Activated T-cell treated with anti-CD3 and anti-CD28 coated beads, Interleukin-2, amount 50 U/mL, for 4 hours (primary cell): ENCODE data around the gene CCDC112. TPM values are rescaled to one million over a fixed set of nuclear protein-coding genes. Genes with fewer than 3 reads are reported as not detected.
"Not testable (repeated sequence)": the region's sequence is repeated elsewhere in the genome, so short reads cannot be mapped to it uniquely, and the experiment has no call there.

Experiments used
- ATAC-seq, 2 donors: fragments of 200-7000 bp; cut with Tn5 transposase; one replicate each; pipeline ENCODE4 v1.10.0; 2021
- DNase-seq: peaks from one replicate; pipeline ENCODE4 v3.0.0-alpha.2; 2020
- H3K27me3 Mint-ChIP-seq: one replicate; pipeline ENCODE4 v1.8.0; 2021; ENCODE audit warnings: low read depth, mixed read lengths
- H3K36me3 Mint-ChIP-seq: one replicate; pipeline ENCODE4 v1.8.0; 2022; ENCODE audit warnings: mixed read lengths; ENCODE audit not compliant: insufficient read depth
- H3K4me1 Mint-ChIP-seq: one replicate; pipeline ENCODE4 v1.8.0; 2021; ENCODE audit warnings: low read depth, mixed read lengths
- H3K4me3 Mint-ChIP-seq: one replicate; pipeline ENCODE4 v1.8.0; 2021; ENCODE audit warnings: mild to moderate bottlenecking, moderate library complexity, mixed read lengths
- H3K9me3 Mint-ChIP-seq: one replicate; pipeline ENCODE4 v1.8.0; 2021; ENCODE audit warnings: mixed read lengths
- total RNA-seq, 3 donors: library from RNA; stranded (reverse); gene quantifications; one replicate each; pipeline ENCODE4 v1.2.1, GENCODE V29; 2021

CCDC112 gene
- total RNA-seq, 3 donors from 2014 or later, result 0.84 to 1.3 (median 1.0) TPM

DNA sequence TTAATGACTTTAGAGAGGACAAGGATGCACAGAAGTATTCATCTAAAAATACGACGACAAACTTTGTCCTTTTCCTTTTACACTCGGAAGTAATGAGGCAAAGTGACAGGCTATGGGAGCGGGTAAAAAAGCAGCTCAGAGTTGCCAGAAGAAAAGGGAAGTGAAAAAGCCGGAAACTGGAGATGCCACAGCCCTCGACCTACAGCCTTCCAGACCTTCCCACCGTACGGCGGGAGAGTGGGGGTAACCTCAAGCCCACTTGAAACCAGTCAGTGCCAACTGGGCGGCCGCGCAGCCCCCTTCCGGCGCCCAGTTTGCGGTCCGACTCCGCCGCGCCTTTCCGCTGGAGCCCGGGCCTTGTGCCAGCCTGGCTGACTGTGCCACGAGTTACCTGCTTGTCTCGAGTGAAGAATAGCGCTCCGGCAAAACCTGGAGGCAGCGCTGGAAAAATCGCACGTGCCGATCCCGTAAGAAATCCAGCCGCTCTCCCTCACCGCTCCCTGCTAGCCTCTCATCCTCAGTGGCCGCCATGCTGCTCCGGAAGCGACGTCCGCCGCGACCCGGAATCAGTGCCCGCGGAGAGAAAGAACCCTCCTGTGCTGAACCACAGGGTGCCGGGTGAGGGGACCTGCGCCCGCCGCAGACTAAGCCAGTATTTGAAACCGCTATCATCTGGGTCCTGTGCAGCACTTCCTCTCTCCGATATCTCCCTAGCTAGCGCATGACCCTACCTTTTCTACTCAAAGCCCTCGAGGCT is 34.0 kb downstream of the CCDC112 start, which contains the start of gene PGGT1B:
PGGT1B (minus strand) TSS at position 557 of the 757 bp plus-strand sequence; CDS start at position 531, 26 bp downstream.
- peak; percentile 98 for ATAC-seq
- DNase-seq, result peak; percentile 63
- H3K4me1 Mint-ChIP-seq, result peaks cover 41% of the 10 kb centered on the region
- no peaks in the 10 kb centered on the region for H3K27me3 Mint-ChIP-seq
- H3K9me3 Mint-ChIP-seq, result no peaks in the 10 kb centered on the region
- H3K4me3 Mint-ChIP-seq, result peak within 1 kb of the TSS; percentile 94
- peaks cover 6% of the 10 kb centered on the region for H3K36me3 Mint-ChIP-seq

DNA sequence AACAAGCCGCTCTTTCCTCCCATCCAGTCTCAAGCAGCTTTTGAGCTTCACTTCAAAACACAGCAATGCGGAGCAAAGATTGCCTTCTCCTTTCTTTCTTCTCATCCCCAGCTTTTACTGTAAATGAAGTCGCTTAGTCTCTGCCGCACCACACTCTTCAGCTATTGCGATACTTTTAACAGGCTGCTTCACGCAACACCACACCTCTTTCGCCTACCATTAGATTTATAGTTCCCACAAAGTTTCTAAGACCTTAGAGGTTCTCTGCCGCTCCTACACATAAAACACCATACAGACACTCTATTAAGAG is 34.5 kb downstream of the CCDC112 start:
- peaks cover 42% of the 10 kb centered on the region for H3K4me1 Mint-ChIP-seq
- no peaks in the 10 kb centered on the region for H3K9me3 Mint-ChIP-seq
- H3K36me3 Mint-ChIP-seq, result peaks cover 6% of the 10 kb centered on the region
- H3K4me3 Mint-ChIP-seq, result peak overlapping the region; percentile 94
- ATAC-seq (peak in 1 of 2 donors; percentile 15), DNase-seq (no peak)
- H3K27me3 Mint-ChIP-seq, result no peaks in the 10 kb centered on the region

DNA sequence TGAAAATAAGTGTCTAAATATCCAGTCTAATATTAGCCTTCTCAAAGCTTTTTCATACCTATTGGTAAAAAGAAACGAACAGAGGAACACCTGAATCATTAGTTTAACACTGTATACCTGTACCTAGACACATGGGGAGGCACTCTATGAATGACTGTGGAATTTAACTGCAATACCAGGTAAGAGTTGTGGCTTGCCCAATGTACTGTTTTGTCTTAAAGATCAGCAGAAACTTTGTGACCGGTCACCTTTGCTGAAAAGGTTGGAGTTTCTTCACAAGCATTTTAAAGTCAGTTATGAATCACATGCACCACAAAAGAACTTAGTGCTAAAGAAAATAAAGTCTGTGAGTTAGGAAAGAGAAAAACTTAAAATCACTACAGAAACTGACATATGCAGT is 36.2 kb downstream of the CCDC112 start:
- ATAC-seq, result no peak

DNA sequence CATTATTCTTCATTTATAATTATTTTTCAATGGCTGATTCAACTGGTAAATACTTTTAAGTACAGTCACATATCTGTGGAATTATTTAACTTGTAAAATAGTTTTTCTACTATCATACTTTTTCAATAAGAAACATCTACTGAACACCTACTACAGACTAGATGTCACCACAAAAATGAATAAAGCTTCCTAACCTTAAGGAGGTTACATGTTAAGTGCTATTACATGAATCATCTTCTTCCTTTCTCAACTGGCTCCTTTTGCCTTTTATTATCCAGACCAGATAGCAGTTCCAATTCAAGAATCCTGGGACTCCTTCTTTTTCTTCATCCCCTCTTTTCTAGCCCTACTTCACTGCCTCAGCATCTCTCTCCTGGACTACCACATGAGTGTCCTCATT is 38.5 kb downstream of the CCDC112 start:
- no peak for ATAC-seq
- Mint-ChIP-seq H3K27me3 (no peaks in the 10 kb centered on the region), H3K4me1 (peaks cover 68% of the 10 kb centered on the region), H3K4me3 (no peak overlapping the region), H3K9me3 (no peaks in the 10 kb centered on the region), H3K36me3 (peaks cover 8% of the 10 kb centered on the region)
- no peak for DNase-seq

More for the DNA sequence above, 36.2 kb downstream of the CCDC112 start:
- DNase-seq, result no peak
- H3K4me1 Mint-ChIP-seq, result peaks cover 59% of the 10 kb centered on the region
- peaks cover 6% of the 10 kb centered on the region for H3K36me3 Mint-ChIP-seq
- H3K4me3 Mint-ChIP-seq, result no peak overlapping the region
- H3K27me3 Mint-ChIP-seq, result no peaks in the 10 kb centered on the region
- H3K9me3 Mint-ChIP-seq, result no peaks in the 10 kb centered on the region

DNA sequence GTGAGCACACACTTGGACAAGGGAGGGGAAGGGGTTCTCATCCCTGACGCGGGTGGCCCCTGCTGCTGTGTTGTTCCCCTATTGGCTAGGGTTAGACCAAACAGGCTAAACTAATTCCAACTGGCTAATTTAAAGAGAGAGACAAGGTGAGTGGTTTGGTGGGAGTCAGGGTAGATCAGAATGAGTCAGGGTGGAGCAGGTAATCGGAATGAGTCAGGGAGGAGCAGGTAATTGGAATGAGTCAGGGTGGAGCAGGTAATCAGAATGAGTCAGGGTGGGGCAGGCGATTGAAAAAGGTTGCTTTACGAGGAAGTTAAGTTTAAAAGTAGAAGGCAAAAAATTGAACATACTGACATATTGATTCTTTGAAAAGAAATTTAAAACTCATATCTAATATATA is 47.1 kb downstream of the CCDC112 start:
- H3K36me3 Mint-ChIP-seq, result peaks cover 11% of the 10 kb centered on the region
- H3K4me1 Mint-ChIP-seq, result peaks cover 17% of the 10 kb centered on the region
- DNase-seq, H3K27me3 Mint-ChIP-seq, H3K4me3 Mint-ChIP-seq, H3K9me3 Mint-ChIP-seq, ATAC-seq: not testable (repeated sequence)

DNA sequence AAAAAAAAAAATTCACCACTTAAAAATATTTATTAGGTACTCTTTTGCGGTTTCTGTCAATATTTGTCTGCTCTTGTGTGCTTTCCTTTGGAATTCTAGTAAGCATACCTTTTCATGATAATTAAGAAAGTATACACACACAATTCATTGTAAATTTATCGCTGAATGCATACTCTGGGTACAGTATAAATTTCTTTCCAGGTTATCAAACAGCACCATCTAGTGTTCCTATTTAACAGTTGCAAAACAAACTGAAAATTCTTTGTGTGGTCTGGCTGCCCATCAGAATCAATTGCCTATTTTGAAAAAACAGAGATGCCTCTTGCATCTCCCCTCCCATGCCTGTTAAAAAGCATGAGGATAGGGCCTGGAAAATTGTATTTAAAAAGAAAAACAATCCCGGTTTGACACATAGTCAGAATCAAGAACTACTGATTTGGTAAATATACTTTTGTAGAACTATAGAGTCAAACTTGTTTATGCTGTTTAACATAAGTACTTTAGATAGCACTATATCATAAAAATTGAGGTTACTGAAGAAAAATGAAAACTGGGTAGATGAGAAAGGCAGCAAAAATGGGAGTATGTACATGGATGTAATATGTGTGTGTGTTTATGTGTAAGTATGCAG is 50.0 kb downstream of the CCDC112 start:
- DNase-seq, result no peak
- no peaks in the 10 kb centered on the region for H3K27me3 Mint-ChIP-seq

GRCh38 chr5:115243412-115243811 is 53.0 kb downstream of the CCDC112 start:
- no peak overlapping the region for H3K4me3 Mint-ChIP-seq
- peaks cover 17% of the 10 kb centered on the region for H3K4me1 Mint-ChIP-seq

More for the DNA sequence above, 50.0 kb downstream of the CCDC112 start:
- Mint-ChIP-seq H3K9me3 (no peaks in the 10 kb centered on the region), H3K4me3 (no peak overlapping the region), H3K4me1 (peaks cover 26% of the 10 kb centered on the region), H3K36me3 (peaks cover 12% of the 10 kb centered on the region)
- peak; percentile 28 to 62 for ATAC-seq

DNA sequence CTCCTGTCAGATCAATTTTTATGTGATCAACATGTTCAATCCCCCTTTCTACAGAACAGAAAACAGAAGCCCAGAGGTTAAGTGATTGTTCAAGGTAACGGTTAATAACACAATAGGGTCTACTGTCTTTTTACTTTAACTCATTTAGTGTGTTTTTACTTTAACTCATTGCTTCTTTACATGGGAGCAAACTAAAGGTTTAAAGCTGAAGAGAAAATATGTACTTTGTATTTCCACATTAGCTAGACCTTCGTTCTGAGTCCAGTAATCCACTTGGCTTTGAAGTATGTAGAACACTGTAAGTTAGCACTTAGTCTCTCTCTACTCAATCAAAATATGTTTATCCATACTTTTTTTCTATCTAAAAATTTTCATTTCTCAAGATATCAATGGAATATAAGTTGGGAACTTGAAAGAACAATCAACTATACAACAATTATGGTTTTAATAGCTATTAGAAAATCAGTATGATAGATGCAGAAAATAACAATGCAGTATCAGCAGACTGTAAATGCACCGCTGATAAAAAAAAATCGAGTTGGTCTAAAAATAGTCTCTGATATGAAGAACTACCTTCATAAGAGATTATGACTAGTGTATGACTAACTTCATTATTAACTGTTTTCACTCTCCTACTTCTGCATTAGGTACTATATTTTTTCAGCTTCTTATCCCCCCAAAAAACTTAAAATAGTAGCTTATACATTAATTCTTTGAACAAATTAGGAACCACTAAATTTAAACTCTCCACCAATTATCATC is 54.4 kb downstream of the CCDC112 start:
- H3K4me3 Mint-ChIP-seq, result no peak overlapping the region
- H3K9me3 Mint-ChIP-seq, result no peaks in the 10 kb centered on the region
- peaks cover 17% of the 10 kb centered on the region for H3K4me1 Mint-ChIP-seq
- DNase-seq (no peak), ATAC-seq (no peak)
- peaks cover 22% of the 10 kb centered on the region for H3K36me3 Mint-ChIP-seq
- no peaks in the 10 kb centered on the region for H3K27me3 Mint-ChIP-seq

More at GRCh38 chr5:115243412-115243811, 53.0 kb downstream of the CCDC112 start:
- Mint-ChIP-seq H3K9me3 (no peaks in the 10 kb centered on the region), H3K36me3 (peaks cover 21% of the 10 kb centered on the region), H3K27me3 (no peaks in the 10 kb centered on the region)
- ATAC-seq (no peak), DNase-seq (no peak)

GRCh38 chr5:115237066-115237465 is 59.4 kb downstream of the CCDC112 start:
- Mint-ChIP-seq H3K4me1 (peaks cover 3% of the 10 kb centered on the region), H3K27me3 (no peaks in the 10 kb centered on the region), H3K9me3 (no peaks in the 10 kb centered on the region), H3K4me3 (no peak overlapping the region), H3K36me3 (peaks cover 34% of the 10 kb centered on the region)
- no peak for ATAC-seq
- no peak for DNase-seq

GRCh38 chr5:115236599-115236998 is 59.9 kb downstream of the CCDC112 start:
- Mint-ChIP-seq H3K36me3 (peaks cover 37% of the 10 kb centered on the region), H3K27me3 (no peaks in the 10 kb centered on the region), H3K4me3 (no peak overlapping the region), H3K4me1 (peaks cover 2% of the 10 kb centered on the region), H3K9me3 (no peaks in the 10 kb centered on the region)
- DNase-seq (no peak), ATAC-seq (no peak)

GRCh38 chr5:115231598-115231997 is 64.9 kb downstream of the CCDC112 start:
- H3K9me3 Mint-ChIP-seq, result no peaks in the 10 kb centered on the region
- no peaks in the 10 kb centered on the region for H3K27me3 Mint-ChIP-seq
- peaks cover 55% of the 10 kb centered on the region for H3K36me3 Mint-ChIP-seq
- DNase-seq (no peak), ATAC-seq (no peak)
- H3K4me1 Mint-ChIP-seq, result peaks cover 2% of the 10 kb centered on the region
- no peak overlapping the region for H3K4me3 Mint-ChIP-seq

- Mint-ChIP-seq H3K27me3 (no peaks in the 10 kb centered on the region), H3K36me3 (peaks cover 54% of the 10 kb centered on the region), H3K4me1 (peaks cover 2% of the 10 kb centered on the region), H3K9me3 (no peaks in the 10 kb centered on the region), H3K4me3 (no peak overlapping the region)
- ATAC-seq (no peak), DNase-seq (no peak)
Measured at GRCh38 chr5:115229606-115230005, 66.8 kb downstream of the CCDC112 start.

- Mint-ChIP-seq H3K4me3 (no peak overlapping the region), H3K9me3 (no peaks in the 10 kb centered on the region), H3K36me3 (peaks cover 57% of the 10 kb centered on the region), H3K4me1 (peaks cover 2% of the 10 kb centered on the region), H3K27me3 (no peaks in the 10 kb centered on the region)
- DNase-seq (no peak), ATAC-seq (no peak)
Measured at GRCh38 chr5:115227281-115227680, 69.2 kb downstream of the CCDC112 start.
